MM.1S (cell line): ENCODE results near the gene PROKR1.

Source experiments
- DNase-seq: peaks from one replicate; pipeline ENCODE4 v3.0.0-alpha.2; 2015
- H2AFZ ChIP-seq: fragments of 300-600 bp; sonication (generic); 2 replicates; pipeline ENCODE4 v1.6.0; 2016; ENCODE audit warnings: antibody characterized with exemption, low read length
- H3F3A ChIP-seq: fragments of 300-600 bp; sonication (generic); 2 replicates; pipeline ENCODE4 v1.6.1; 2016; ENCODE audit warnings: mild to moderate bottlenecking, antibody characterized with exemption, low read length, moderate library complexity, mixed read lengths; ENCODE audit not compliant: insufficient read depth
- H3K27ac ChIP-seq: fragments of 300-600 bp; sonication (generic); 2 replicates; pipeline ENCODE4 v1.5.1; 2016; ENCODE audit warnings: mild to moderate bottlenecking, low read length
- H3K27me3 ChIP-seq: fragments of 300-600 bp; sonication (generic); replicated peaks from 2 replicates; pipeline ENCODE4 v1.6.0; 2016; ENCODE audit warnings: low read length; ENCODE audit not compliant: insufficient read depth
- H3K36me3 ChIP-seq: fragments of 300-600 bp; sonication (generic); replicated peaks from 2 replicates; pipeline ENCODE4 v1.6.1; 2016; ENCODE audit warnings: mild to moderate bottlenecking, low read length, mixed read lengths; ENCODE audit not compliant: insufficient read depth
- H3K4me1 ChIP-seq: fragments of 300-600 bp; sonication (generic); 2 replicates; pipeline ENCODE4 v1.6.1; 2016; ENCODE audit warnings: low read length, mixed read lengths
- H3K4me2 ChIP-seq: fragments of 300-600 bp; sonication (generic); 2 replicates; pipeline ENCODE4 v1.6.0; 2016; ENCODE audit warnings: low read depth, low read length
- H3K4me3 ChIP-seq: fragments of 300-600 bp; sonication (generic); 2 replicates; pipeline ENCODE4 v1.5.1; 2016; ENCODE audit warnings: low read length, mixed read lengths
- H3K79me2 ChIP-seq: fragments of 300-600 bp; sonication (generic); 2 replicates; pipeline ENCODE4 v1.6.1; 2016; ENCODE audit warnings: mixed run types, low read length, mixed read lengths
- H3K9ac ChIP-seq: fragments of 300-600 bp; sonication (generic); 2 replicates; pipeline ENCODE4 v1.6.1; 2016; ENCODE audit warnings: low read length, mixed read lengths
- H3K9me2 ChIP-seq: fragments of 300-600 bp; sonication (generic); replicated peaks from 2 replicates; pipeline ENCODE4 v1.6.1; 2016; ENCODE audit warnings: mild to moderate bottlenecking, low read length, mixed read lengths; ENCODE audit not compliant: insufficient read depth
- H3K9me3 ChIP-seq: fragments of 300-600 bp; sonication (generic); replicated peaks from 2 replicates; pipeline ENCODE4 v1.6.1; 2016; ENCODE audit warnings: mild to moderate bottlenecking, low read length, mixed read lengths; ENCODE audit not compliant: insufficient read depth
- H4K20me1 ChIP-seq: fragments of 300-600 bp; sonication (generic); 2 replicates; pipeline ENCODE4 v1.6.1; 2016; ENCODE audit warnings: mild to moderate bottlenecking, low read length, moderate library complexity, mixed read lengths; ENCODE audit not compliant: insufficient read depth
- CTCF ChIP-seq: fragments of 300-600 bp; sonication (generic); IDR thresholded peaks from 2 replicates; pipeline ENCODE4 v1.5.1; 2016; ENCODE audit warnings: antibody characterized with exemption, low read length, mixed read lengths
- EZH2 ChIP-seq: fragments of 300-600 bp; sonication (generic); optimal IDR thresholded peaks from 2 replicates; pipeline ENCODE3; 2017; ENCODE audit warnings: low read depth, mild to moderate bottlenecking, antibody characterized with exemption, low read length, mixed read lengths
- EZH2phosphoT487 ChIP-seq: fragments of 300-600 bp; sonication (generic); IDR thresholded peaks from 2 replicates; pipeline ENCODE4 v1.6.1; 2018; ENCODE audit warnings: antibody characterized with exemption, low read length

The PROKR1 gene

DNA sequence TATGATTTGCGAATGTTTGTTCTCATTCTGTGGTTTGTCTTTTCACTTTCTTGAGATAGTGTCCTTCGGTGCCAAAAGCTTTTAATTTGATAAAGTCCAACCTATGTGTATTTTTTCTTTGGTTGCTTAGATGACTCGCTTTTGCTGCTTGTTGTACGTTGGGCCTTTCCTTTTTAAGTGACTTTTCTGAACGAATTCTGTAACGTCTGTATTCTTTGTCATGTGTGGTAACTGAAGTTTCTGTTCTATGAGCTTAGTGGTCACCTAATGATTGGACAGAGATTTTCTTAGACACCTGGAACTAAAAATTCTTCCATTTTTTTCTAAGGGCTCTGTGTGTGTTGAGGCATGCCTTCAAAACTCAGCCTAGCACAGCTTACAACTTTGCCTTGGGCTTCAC, 19.6 kb upstream of the PROKR1 start:
- Histone ChIP-seq H3K4me2 (no peak overlapping the region), H4K20me1 (no peaks in the 10 kb centered on the region), H3K4me1 (no peaks in the 10 kb centered on the region), H3K9me2 (no peaks in the 10 kb centered on the region), H3K27ac (no peak overlapping the region), H2AFZ (no peak overlapping the region), H3K9ac (no peak overlapping the region), H3K4me3 (no peak overlapping the region), H3K27me3 (no peaks in the 10 kb centered on the region), H3K79me2 (no peaks in the 10 kb centered on the region), H3K9me3 (no peaks in the 10 kb centered on the region), H3K36me3 (no peaks in the 10 kb centered on the region), H3F3A (no peaks in the 10 kb centered on the region)
- TF ChIP-seq EZH2phosphoT487 (no peak), EZH2 (no peak), CTCF (no peak)
- no peak for DNase-seq

DNA sequence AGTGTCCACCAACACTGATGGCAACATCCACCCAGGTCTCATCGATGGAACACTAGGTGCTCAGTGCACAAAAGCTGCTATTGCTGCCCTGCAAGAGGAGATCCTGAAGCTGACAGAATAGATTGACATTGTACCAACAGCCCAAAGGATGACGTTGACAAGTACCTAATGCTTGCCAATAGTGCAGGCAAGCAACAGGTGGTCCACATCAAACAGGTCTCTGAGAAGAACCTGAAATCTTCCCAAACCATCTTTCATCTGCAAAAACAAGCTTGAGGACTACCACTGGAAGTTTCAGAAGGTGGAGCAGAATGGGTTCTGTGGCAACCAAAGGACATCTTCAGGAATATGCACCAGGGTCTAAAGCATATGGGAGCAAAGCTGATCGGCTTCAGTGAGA, 15.8 kb upstream of the PROKR1 start:
- no peaks in the 10 kb centered on the region for H3K36me3 ChIP-seq
- TF ChIP-seq EZH2 (no peak), CTCF (no peak), EZH2phosphoT487 (no peak)
- no peak overlapping the region for H3K4me2 ChIP-seq
- H3K4me1 ChIP-seq: no peaks in the 10 kb centered on the region
- no peaks in the 10 kb centered on the region for H3K27me3 ChIP-seq
- H3K27ac ChIP-seq: no peak overlapping the region
- H3K79me2 ChIP-seq: no peaks in the 10 kb centered on the region
- H2AFZ ChIP-seq: no peak overlapping the region
- H3K9me2 ChIP-seq: no peaks in the 10 kb centered on the region
- no peaks in the 10 kb centered on the region for H4K20me1 ChIP-seq
- no peak overlapping the region for H3K9ac ChIP-seq
- DNase-seq: no peak
- H3K4me3 ChIP-seq: no peak overlapping the region
- no peaks in the 10 kb centered on the region for H3F3A ChIP-seq
- H3K9me3 ChIP-seq: no peaks in the 10 kb centered on the region

- no peaks in the 10 kb centered on the region for H3K9me3 ChIP-seq
- no peaks in the 10 kb centered on the region for H3K9me2 ChIP-seq
- no peak for DNase-seq
- no peak overlapping the region for H3K4me2 ChIP-seq
- no peaks in the 10 kb centered on the region for H3K79me2 ChIP-seq
- H3K9ac ChIP-seq: no peak overlapping the region
- no peaks in the 10 kb centered on the region for H3K27me3 ChIP-seq
- no peak overlapping the region for H3K4me3 ChIP-seq
- H3K27ac ChIP-seq: no peak overlapping the region
- no peaks in the 10 kb centered on the region for H3K36me3 ChIP-seq
- H4K20me1 ChIP-seq: no peaks in the 10 kb centered on the region
- H3F3A ChIP-seq: no peaks in the 10 kb centered on the region
- H3K4me1 ChIP-seq: no peaks in the 10 kb centered on the region
- TF ChIP-seq EZH2phosphoT487: no peak
- no peak overlapping the region for H2AFZ ChIP-seq
Observed at GRCh38 chr2:68632021-68632420, 11.4 kb upstream of the PROKR1 start.

DNA sequence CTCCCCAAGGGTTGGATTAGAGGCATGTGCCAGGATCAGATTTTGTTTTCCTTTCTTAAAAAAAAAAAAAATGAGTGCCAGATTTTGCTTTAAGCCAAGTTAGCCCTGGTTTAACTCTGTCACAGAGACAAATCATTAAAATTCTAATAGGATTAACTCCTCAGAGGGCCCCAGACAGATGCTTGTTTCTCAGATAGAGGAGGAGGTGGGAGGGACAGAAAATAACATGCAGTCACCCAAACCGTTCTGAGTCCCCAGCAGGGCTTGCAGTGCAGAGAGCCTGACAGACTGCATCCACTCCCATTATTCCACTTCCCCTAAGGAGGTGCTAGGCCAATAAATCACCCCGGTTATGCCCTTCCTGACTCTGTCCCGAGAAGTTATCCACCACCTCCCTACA, 6.3 kb upstream of the PROKR1 start:
- H3K4me2 ChIP-seq: no peak overlapping the region
- no peaks in the 10 kb centered on the region for H4K20me1 ChIP-seq
- no peak overlapping the region for H2AFZ ChIP-seq
- H3K4me3 ChIP-seq: no peak overlapping the region
- H3K27me3 ChIP-seq: no peaks in the 10 kb centered on the region
- H3K36me3 ChIP-seq: no peaks in the 10 kb centered on the region
- no peaks in the 10 kb centered on the region for H3K9me3 ChIP-seq
- no peaks in the 10 kb centered on the region for H3K9me2 ChIP-seq
- DNase-seq: no peak
- H3K79me2 ChIP-seq: no peaks in the 10 kb centered on the region
- H3K27ac ChIP-seq: no peak overlapping the region
- no peak overlapping the region for H3K9ac ChIP-seq
- H3F3A ChIP-seq: no peaks in the 10 kb centered on the region
- no peaks in the 10 kb centered on the region for H3K4me1 ChIP-seq
- TF ChIP-seq EZH2phosphoT487 (no peak), EZH2 (no peak), CTCF (no peak)
